GM13976 (cell line): ENCODE data around the gene PHF21A.
A peak's percentile ranks its signal among the peaks of the same experiment; 100 is the strongest.

Experiments
- DNase-seq: peaks from one replicate; pipeline ENCODE4 v3.0.0; 2012; ENCODE audit warnings: low spot score
- in situ Hi-C: fragments of 300-500 bp; cut with MboI; formaldehyde crosslinking; loops from one replicate; pipeline ENCODE4 v1.12.0; 2022; ENCODE audit warnings: low sequenced_read_pairs, mixed read lengths, inconsistent platforms; ENCODE audit not compliant: unreplicated experiment
- TF ChIP-seq, protein P1 (sequence below): IDR thresholded peaks from 2 replicates; pipeline ENCODE4 v1.5.1; 2012; ENCODE audit warnings: borderline replicate concordance, mild to moderate bottlenecking; ENCODE audit not compliant: insufficient read depth; ENCODE audit errors: extremely low read depth, missing control alignments, control extremely low read depth

PHF21A gene

GRCh38 chr11:45930031-45930794, 191.0 kb downstream of the PHF21A start:
- in situ Hi-C loops = no loop called here
- peak; percentile 92 for DNase-seq
- TF ChIP-seq, protein P1, sequence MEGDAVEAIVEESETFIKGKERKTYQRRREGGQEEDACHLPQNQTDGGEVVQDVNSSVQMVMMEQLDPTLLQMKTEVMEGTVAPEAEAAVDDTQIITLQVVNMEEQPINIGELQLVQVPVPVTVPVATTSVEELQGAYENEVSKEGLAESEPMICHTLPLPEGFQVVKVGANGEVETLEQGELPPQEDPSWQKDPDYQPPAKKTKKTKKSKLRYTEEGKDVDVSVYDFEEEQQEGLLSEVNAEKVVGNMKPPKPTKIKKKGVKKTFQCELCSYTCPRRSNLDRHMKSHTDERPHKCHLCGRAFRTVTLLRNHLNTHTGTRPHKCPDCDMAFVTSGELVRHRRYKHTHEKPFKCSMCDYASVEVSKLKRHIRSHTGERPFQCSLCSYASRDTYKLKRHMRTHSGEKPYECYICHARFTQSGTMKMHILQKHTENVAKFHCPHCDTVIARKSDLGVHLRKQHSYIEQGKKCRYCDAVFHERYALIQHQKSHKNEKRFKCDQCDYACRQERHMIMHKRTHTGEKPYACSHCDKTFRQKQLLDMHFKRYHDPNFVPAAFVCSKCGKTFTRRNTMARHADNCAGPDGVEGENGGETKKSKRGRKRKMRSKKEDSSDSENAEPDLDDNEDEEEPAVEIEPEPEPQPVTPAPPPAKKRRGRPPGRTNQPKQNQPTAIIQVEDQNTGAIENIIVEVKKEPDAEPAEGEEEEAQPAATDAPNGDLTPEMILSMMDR = no peak

GRCh38 chr11:45929486-45930030, 191.7 kb downstream of the PHF21A start:
- TF ChIP-seq, protein P1 = no peak
- DNase-seq = no peak
- in situ Hi-C loops = no loop called here

- in situ Hi-C loops = no loop called here
- TF ChIP-seq, protein P1 = no peak
- DNase-seq = peak; percentile 24
Measured at GRCh38 chr11:45928535-45929215, 192.6 kb downstream of the PHF21A start.

GRCh38 chr11:45927684-45928413, 193.4 kb downstream of the PHF21A start:
- in situ Hi-C loops = no loop called here
- TF ChIP-seq, protein P1 = no peak
- peak; percentile 33 for DNase-seq

DNA sequence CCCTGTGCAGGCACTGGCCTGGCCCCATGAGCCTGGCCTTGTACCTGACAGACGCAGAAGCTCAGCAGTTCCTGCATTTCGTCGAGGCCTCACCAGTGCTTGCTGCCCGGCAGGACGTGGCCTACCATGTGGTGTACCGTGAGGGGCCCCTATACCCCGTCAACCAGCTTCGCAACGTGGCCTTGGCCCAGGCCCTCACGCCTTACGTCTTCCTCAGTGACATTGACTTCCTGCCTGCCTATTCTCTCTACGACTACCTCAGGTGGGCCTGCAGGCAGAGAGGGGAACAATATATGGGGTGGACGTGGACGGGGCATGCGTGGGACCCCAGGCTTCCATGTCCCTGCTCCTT, 193.9 kb downstream of the PHF21A start:
- in situ Hi-C loops = no loop called here
- TF ChIP-seq, protein P1 = no peak

More for the DNA sequence above, 193.9 kb downstream of the PHF21A start:
- peak; percentile 10 for DNase-seq
